ENCODE results near the gene SYS1.

The SYS1 gene

DNA sequence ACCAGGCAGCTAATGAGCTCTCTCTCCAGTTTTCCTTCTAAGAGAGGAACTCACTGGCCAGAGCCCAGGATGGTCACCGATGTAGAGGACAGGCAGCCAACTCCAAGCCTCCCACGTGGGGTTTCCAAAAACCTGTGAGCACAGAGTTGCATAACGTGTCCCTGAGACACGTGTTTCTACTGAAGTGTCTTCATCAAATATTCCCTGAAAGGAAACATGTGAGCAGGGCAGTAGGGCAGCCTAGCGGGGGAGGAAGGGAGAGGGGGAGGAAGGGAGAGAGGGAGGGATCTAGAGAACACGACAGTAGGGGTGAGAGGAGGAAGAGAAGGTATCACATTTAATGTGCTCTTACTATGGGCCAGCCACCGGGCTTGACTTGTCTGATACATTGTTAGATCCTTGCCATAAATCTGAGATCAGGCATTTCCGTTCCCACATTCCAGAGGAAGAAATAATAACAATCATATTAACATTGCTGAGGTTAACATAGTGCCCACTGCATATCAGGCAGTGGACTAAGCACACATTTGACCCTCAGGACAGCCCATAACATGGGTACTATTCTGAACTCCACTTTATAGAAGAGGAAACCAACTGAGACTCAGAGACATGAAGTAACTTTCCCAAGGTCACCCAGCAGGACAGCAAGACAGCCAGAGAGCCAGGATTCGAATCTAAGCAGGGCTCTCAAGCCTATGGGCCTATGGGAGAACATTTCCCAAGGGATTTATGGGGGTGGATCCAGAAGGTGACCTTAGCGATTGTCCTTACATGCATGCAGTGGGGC is 4.5 kb upstream of the SYS1 start:
- no peak for DNase-seq

DNA sequence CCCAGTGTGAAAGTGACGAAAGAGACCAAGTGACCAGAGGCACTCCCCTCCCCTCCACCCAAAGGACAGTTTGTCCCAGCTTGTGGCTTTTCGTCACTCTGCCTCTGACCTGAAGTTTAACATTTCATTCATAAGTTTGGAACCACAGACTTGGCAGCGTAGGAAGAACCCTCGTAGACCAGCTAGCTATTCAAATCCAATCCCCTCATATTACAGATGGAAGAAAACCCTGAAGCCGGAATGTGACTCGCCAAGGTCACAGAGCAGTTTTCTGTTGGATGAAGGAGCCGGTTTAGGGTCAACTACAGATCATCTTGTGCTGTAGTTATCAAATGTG is 3.9 kb upstream of the SYS1 start:
- no peak for DNase-seq

DNA sequence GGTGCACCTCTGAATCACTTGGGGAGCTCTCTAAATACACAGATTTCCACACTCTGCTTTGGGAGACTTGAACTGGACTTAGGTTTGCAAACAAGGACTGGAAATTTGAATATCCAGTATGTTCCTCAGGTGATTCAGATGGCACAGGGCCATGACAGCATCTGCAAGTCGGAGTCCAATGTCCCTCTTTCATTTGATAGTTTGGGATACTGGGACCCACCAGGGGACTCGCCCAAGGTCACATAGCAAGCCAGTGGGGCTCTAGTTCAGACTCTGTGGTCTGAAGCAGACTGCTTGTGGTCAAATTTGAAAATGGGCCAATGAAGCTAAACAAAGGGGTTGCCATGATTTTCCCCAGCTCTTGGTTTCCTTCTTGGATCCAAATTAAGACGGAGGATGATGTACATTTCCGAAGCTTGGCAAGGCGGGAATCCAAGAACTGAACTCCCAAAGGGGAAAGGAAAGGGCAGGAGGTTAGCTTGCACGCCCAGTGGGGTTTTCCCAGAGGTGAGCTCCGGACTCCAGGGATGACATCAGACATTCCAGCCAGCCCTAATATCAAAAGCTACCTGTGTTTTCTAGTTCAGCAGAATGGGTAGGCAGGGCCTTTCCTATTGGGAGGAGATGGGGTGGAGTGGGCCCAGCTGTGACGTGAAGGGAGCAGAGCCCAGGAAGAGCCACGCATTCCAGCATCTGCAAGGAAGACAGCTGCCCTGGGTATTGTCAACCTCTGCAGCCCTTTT is 3.4 kb upstream of the SYS1 start:
- DNase-seq = no peak

DNA sequence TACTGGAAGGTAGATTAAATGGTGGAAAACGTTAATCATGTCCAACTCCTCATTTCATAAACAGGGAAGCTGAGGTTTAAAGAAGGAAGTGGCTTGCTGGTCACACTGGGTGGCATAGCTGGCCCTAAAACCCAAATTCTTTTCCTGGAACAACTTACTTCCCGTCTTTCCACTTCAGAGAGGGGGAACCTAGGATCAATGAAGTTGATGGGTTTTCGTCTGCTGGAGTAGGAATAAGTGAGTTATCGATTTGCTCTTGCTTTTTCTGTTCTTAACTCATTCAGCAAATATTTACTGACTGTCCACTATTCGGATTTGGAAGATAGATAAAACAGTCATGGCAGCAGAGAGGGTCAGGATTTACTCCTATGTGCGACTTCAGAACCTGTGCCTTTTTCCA is 1.2 kb upstream of the SYS1 start:
- DNase-seq = no peak

DNA sequence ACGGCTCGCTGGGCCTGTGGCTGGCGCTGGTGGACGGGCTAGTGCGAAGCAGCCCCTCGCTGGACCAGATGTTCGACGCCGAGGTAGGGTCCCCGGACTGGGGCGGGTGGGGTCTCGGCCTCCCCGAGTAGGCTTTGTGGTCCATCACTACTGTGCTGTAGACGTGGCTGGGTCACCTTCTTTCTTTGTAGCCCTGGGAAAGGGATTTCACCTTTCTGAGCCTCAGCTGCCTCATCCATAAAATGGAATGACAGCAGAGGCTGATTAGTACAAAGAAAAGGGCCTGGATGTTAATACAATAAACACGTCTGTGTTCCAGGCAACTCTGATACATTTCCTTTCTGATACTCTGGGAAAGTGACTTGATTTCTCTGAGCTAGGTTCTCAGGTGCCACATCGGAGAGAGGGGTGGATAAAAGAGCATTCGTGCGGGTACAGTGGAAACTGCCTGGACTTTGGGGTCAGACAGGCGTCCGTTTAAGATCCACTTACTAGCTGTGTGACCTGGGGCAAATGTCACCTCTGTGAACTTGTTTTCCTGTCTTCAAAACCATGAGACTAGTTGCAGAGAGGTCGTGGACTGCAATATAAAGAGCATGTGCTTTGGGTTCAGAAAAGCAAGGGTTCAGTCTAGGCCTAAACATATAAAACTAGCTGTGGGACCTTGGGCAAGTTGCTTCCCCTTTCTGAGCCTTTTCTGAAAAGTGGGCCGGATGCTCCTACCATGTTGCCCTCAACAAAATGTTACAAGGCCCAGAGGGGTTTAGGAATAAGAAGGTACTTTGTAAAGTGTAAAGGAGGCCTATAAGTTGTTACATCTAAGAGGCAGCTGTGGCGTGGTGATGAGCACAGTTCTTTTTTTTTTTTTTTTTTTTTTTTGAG is 896 bp downstream of the SYS1 start:
- DNase-seq = no peak

DNA sequence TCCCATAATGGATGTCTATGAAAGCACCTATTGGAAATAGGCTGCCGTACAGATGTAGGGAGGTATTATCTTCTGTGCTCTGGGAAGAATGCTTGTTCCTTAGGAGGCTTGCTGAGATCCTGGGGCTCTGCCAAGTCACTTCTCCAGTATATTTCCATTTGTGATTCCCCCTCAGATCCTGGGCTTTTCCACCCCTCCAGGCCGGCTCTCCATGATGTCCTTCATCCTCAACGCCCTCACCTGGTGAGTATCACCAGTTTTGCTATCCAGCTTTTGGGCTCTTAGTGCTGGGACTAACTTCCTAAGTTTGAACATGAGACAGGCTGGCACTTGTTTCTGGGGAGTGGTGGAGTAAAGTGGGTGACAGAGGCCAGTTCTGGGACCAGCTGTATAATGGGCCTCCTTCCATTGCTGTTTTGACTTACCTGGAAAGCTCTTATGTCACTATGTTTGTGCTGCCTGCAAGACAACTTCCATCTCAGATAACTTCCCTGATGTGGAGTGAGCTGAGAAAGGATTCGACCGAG is 2.6 kb downstream of the SYS1 start:
- no peak for DNase-seq

DNA sequence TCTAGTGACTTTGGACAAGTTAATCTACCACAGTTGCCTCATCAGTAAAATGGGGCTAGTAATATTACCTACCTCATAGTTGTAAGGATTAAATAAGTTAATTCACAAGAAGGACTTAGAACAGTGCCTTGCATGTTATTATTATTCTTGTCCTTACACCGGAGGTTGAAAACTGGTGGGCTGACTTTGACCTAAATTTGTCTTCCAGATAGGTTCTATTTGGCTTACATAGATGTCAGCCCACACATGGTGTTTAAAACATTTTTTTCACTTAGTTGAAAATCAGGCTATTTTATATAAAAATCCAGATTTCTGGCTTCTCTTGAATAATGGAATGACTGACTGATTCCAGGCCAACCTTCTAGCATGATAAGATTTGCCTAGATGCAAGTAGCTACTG is 3.2 kb downstream of the SYS1 start:
- DNase-seq = no peak

DNA sequence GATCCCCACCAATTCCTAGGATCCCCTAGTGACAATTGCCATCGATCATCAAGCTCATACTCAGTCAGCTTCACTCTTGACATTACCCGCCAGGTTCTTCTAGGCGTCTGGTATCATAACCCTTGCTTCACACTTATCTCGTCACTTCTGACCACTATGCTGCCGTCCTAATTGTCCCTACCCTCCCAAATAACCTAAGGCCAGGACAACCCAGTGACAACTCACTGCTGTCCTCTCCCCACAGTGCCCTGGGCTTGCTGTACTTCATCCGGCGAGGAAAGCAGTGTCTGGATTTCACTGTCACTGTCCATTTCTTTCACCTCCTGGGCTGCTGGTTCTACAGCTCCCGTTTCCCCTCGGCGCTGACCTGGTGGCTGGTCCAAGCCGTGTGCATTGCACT is 3.7 kb downstream of the SYS1 start:
- DNase-seq = no peak

DNA sequence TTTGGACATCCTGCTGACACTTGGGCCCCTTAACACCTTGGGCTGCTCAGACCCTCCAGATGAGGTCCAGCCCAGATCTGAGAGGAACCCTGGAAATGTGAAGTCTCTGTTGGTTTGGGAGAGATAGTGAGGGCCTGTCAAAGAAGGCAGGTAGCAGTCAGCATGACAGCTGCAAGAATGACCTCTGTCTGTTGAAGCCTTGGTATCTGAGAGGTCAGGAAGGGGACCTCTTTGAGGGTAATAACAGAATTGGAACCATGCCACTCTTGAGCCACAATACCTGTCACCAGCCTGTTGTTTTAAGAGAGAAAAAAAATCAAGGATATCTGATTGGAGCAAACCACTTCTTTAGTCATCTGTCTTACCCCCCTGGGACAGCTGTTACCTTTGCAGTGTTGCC is 4.2 kb downstream of the SYS1 start:
- no peak for DNase-seq

DNA sequence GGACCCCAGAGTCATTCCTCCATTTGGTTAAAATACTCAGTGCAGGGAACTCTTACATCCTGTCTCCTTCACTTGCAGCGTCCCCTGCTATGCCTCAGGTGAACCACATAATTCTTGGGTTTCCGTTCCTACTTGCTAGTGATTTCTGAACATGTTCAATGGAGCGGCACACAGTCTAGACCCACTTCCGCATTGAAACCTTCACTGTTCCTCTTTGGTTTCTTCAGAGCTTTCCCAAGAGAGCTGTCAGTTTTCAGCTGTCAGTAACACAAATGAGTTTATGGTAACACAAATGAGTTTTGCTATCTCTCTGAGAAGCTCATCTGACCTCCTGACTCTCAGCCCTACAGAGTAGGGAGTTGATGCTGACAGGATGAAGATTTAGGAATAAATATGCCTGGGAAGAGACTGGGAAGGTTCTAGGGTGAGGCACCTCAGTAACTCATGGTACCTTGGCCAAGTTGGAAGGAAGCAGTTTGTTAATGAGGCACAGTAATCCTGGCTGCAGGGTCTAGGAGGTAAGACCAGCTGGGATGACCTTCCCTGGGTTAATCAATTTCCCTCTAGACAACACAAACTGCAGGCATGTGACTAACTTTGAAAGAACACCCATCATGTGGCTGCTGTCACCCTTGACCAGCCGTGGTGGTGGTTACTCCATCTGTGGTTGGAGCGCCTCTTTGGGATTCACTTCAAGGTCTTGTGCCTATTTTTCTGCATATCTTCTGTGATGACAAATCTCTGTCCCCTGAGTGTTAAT is 5.4 kb downstream of the SYS1 start:
- DNase-seq = no peak

DNA sequence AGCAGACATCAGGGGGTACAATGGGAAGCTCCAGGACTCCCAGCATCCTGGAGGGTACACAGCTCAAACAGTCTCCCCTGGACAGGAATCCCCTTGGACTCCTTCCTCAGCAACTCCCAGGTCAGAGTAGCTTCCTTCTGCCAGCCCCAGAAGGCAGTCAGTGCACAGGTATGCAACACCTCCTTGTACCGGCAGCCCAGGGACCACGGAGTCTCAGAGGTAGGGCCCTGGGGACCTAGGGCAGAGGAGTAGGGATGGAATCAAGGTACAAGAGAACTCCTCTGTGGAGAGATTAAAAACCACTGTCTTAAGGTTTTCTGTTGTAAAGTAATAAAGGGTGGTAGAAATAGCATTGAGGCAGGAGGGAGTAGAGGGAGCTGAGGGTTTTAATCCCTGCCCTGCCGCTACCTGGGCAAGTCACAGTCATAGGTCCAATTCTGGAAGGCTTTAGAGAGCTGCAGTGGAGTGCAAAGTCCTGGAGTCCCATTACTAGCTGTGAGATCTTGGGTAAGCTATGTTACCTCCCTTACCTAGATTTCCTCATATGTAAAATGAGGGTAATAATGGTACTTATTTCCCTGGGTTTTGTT is 7.7 kb downstream of the SYS1 start:
- DNase-seq = no peak

DNA sequence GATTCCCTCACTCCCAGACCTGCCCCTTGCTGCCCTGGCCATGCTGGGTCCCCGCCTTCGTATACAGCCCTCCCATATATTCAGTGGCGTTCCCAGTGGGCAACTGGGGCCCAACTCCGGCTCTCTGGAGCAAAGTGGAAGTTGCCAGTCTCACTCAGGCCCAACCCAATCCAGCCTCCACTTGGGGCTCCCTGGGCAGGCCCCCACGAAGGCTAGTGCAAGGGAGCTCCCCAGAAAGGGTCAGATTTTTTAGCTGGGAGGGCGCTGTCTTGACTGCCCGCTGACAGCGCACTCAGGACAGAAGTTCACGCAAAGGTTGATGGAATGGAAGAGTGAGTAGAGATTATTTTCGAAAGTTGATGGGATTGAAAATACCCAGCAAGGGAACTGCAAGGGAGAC is 9.3 kb downstream of the SYS1 start:
- DNase-seq = no peak

DNA sequence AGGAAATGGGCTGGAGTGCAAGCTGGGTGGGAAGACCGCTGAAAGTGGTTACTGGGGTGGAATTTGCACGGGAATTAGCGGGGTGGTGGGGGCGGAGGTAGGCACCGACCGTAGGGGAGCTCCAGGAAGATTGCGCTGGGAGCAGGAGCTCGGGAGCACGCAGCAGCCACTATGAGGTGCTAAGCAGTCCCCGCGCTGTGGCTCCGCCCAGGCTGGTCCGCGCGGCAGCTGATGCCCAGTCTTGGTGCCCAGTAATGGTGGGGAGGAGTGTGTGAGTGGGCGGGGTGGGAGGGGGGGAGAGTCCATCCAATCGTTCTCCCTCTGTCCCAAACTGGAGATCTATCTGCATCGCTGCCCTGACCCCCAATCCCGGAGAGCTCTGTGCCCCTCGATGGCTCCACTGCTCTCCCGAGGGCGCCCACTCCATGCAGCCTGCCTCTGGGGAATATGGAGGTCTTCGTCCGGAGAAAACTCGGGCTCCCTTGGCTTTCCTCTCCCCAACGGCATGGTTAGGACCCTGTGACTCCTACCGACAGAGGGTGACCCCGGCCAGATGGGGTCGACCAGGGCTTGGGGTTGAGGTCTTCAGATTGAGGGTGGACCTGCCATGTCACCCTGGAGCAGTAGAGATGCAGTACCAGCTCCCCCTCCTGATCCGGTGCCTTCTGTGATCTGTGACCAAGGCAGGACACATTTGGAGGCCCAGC is 9.8 kb downstream of the SYS1 start:
- no peak for DNase-seq

DNA sequence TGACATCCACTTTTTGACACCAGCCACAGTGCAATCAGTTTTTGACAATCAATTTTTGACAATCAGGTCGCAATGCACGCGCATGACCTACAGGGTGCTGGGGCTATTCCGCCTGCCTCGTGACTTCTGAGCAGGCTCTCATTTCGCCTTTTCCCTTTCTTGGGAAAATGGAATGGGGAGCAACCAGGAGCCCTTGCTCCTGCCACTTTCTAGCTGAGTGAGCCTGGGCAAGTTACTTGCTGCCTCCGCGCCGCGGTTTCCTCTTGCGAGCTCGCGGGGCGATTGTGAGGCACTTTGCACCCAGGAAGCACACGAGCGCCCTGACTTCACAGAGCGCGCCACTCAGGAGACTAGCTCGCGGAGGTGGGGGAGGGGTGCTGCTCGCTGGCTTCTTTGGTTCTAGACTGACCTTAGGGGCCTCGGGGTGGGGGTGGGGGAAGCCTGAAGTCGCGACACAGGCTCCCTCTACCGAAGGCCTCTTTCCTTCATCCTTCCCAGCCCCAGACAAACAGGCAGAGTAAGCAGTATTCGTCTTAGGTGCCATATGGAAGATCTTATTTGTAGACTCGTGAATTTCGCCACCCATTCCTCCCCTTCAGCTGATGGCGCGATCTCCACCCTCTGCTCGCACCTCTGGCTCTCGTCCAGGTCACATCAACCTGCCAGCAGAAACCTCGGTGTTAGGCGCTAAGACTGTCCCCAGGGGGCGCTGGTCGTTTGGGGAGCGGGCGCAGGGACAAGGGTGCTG is 10.6 kb downstream of the SYS1 start:
- DNase-seq = peak; percentile 91

DNA sequence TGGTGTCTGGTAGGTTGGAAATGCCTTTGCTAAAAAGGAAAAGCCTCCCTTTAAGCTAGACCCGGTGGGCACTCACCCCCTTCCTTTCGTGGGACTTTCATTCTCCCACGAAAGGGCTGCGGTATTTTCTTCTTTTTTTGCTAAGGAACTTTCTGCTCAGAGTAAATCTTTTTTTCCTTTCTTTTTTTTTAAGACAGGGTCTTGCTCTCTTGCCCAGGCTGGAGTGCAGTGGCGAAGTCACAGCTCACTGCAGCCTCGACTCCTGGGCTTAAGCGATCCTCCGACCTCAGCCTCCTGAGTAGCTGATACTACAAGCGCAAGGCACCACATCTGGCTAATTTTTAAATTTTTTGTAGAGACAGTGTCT is 11.1 kb downstream of the SYS1 start:
- no peak for DNase-seq

DNA sequence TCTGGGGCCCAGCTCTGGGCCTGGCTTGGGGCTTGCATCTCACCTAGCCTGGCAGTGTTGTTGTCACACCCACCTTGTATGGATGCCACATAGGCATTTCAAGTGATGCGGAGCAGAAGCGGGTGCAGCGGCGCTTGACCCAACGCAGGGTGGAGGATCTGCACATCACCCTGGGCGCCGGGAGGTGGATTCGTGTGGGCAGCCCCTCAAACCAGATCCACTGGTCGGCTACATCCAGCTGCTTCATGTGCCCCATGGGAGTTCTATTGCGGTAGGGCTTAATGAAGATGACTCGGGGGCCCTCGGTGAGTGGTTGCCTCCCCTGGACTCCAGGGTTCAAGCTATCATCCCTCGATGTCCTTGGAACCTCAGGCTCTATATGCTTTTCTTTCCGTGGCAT is 12.0 kb downstream of the SYS1 start:
- no peak for DNase-seq

DNA sequence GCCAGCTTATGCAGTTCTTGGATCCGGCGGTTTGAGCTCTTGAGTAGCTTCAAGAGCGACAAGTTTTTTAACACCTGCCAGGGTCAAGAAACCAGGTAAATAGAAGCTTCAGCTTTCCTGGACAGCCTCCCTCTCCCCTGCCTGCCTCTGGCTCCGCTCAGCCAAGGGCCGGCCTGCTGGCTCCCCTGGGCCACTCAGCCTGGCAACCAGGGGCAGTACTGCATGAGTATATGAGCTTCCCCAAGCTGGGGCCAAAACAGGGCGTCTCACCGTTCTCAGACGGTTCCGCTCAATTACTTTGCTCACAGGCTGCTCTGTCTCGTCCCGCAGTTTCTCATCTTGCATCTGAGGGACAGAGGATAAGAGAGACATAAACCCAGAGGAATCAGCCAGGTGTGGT is 14.3 kb downstream of the SYS1 start:
- DNase-seq = no peak

DNA sequence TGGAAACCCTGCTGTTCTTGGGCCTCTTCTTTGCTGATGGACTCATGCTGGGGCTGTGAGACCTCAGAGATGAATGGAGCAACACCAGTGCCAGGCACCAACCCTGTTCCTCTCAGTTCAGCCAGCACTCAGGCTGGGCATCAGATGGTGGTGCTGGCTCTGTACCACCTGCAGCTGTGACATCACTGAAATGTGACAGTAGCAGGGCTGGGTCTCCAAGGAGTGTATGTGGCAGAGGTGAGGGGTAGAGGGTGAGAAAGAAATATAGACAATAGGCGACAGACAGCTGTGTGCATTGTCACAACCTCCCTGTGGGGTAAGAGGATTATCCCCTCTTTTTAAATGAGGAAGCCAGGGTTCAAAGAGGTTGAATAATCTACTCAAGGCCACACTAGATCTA is 15.2 kb downstream of the SYS1 start, which contains the start of gene TP53TG5:
TSS of gene TP53TG5 (minus strand) at position 135 of the 400 bp plus-strand sequence. CDS start at position 46, 89 bp downstream.
- DNase-seq = no peak

DNA sequence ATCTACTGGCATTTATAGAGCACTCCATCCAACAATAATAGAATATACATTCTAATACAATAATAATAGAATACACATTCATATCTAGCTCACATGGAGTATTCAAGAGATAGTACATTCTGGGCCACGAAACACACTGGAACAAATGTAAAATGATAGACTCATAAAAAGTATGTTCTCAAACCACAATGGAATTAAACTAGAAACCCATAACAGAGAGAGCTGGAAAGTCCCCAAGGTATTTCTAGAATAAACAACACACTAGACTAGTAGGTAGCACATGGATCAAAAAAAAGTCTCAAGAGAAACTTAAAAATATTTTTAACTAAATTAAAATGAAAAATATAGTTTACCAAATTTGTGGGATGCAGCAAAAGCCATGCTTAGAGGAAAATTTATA is 24.3 kb downstream of the SYS1 start:
- DNase-seq = no peak

DNA sequence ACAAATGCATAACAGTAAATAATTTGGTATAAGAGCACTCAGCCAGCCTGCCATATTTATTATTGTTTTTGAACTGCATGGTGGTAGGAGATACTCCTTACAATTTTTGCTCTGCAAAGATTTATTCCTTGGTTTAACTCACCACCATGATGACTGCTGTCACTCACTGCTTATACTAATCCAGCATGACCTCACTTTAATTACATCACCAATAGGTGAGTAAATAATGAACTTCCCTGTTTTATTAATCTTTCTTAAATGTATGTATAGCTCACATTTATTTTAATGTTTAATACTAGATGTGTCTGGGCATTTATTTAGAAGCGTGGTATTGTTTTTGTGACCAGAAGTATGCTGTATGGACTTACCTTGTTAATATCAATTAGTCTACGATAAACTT is 28.0 kb downstream of the SYS1 start:
- no peak for DNase-seq

DNA sequence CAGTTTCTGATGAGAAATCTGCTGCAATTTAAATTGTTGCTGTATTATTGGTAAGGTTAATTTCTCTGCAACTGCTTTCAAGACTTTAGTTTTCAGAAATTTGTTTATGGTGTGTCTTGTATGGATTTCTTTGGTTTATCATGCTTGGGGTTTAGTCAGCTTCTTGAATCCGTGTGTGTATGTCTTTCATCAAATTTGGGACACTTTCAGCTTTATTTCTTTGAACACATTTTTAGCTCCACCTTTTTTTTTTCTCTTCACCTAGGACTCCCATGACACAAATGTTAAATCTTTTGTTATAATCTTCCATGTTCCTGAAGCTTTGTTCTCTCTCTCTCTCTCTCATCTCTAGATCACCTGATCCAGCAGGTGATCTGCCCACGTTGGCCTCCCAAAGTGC is 28.6 kb downstream of the SYS1 start:
- no peak for DNase-seq
